ENCODE results near the gene CNOT4.

CNOT4 gene, protein sequence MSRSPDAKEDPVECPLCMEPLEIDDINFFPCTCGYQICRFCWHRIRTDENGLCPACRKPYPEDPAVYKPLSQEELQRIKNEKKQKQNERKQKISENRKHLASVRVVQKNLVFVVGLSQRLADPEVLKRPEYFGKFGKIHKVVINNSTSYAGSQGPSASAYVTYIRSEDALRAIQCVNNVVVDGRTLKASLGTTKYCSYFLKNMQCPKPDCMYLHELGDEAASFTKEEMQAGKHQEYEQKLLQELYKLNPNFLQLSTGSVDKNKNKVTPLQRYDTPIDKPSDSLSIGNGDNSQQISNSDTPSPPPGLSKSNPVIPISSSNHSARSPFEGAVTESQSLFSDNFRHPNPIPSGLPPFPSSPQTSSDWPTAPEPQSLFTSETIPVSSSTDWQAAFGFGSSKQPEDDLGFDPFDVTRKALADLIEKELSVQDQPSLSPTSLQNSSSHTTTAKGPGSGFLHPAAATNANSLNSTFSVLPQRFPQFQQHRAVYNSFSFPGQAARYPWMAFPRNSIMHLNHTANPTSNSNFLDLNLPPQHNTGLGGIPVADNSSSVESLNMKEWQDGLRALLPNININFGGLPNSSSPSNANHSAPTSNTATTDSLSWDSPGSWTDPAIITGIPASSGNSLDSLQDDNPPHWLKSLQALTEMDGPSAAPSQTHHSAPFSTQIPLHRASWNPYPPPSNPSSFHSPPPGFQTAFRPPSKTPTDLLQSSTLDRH

DNA sequence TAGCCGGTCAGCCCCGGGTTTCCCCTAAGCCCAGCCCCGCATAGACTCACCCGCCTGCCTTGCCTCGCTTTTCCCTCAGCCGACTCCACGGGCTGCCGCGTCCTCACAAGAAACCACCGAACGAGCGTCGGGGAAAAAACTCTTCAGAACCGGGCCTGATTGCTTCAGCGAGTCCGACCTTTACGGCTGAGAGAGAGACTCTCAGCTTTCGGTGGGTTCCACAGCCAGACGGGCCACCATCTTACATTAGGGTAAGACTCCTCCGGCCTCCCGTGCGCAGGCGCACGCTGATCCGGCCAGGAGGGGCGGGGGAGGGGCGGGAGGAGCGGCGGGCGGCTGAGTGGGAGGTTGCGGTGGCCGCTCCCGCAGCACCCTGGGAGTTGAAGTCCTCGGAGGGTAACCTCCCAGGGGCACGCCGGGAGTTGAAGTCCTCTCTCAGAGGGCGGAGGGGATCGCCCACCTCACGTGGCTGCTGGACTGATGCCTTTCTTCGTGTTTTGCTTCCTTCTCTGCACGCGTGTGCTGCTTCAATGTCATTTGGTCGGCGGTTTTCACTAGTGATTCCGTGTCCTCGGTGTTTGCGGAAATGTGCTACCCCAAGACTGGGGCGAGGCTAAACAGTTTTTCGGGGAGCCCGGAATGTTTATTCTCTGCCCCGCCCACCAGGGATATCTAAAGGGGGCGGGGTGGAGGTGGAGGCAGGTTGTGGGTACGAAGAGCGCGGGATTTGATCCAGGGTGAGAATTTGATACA lies at the start of gene CNOT4:
TSS of gene CNOT4 (minus strand) at position 264 of the 753 bp plus-strand sequence. CDS start 71,771 bp downstream, outside the sequence.
- DNase-seq = peak; percentile 90

DNA sequence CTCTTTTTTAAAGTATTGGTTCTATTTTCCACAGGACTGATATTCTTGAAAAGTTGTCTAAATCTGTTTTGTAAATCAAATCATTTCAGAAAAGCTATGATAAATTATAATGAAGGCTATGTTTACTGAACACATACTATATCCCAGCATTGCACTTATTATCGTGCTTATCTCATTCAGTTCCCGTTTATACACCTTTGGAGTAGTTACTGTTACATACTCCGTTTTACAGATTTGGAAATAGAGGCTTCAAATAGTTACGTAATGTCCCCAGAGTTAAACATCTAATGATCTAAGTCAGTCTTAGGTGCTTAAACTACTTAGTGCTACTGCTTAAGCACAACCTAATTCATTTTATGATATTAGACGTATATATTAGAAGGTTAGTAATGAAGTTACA lies 49.0 kb upstream of the CNOT4 start:
- no peak for DNase-seq

DNA sequence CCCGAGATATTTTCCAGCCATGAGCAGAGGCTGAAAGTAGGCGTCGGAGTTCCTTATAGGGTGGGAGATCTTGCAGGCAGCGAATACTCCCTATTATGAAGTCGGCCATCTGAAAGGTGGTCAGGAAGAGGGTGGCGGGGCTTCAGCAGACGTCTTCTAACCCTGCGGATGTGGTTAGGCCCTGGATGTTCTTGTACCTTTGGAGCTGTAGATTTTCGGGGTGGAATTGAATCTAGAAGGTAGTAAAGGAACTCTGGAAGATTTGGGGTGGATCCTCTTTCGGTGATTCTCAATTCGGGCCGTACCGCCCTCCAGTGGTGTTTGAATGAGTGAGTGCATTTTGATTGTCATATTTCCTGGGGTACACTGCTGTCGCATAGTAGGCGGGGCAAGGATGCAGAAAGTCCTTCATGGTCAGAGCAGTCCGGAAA lies 48.5 kb upstream of the CNOT4 start:
- peak; percentile 8 for DNase-seq

DNA sequence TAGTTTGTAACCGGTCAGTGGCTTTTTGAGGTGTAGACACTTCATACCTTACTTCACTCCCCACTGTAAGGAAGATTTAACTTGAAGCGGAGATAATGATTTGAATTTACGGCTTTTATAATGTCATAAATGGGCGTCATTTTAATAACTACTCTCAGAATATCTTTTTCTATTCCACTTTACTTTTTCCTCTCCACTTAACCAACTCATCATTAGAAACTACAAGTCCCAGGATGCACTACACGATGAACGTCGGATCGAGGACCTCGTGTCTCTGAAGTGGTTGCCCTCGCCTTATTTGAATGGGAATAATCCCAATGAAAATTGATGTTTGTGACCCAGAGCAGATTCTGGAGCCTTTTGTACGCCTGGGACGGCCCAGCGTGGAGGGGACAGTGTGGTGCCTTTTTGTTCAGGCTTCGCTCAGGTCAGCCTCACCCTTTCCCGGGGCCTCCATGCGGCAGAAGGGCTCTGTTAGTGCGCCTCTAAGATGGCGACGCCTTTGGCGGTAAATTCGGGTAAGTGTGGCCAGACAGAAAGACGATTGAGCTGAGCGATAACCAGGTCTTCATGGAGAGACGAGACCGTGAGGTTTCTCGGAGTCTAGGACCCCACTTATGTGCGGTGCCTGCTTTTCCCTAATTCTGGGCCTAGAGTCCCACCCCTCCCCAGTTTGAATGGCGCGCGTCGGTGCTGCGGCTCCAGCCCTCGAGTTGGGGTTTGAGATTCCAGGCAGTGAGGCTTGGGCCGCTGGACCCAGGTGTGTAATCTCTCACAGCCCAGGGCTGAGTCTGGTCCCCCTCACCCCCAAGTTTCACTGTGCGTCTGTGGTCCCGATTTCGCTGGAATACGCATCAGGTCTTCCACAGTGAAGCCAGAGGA lies 47.8 kb upstream of the CNOT4 start, which contains the start of gene NUP205:
TSS of gene NUP205 (plus strand) at position 463 of the 882 bp plus-strand sequence. CDS start at position 491, 28 bp downstream.
- DNase-seq = peak; percentile 43

DNA sequence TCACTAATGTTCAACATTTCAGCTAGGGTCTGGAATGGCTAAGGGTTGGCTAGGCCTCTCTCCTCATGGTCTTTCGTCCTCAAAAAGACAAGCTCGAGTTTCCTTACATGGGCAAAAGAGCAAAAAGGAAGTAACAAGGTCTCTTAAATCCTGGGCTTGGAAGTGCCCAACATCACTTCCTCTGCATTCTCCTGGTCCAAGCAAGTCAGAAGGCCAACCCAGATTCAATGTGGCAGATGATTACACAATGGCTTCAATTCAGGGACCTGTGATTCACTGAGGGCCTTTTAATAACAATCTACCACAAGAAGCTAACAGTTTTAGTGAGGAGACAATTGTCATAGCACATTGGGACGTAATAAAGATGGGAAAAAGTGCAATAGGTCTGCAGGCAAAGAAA lies 43.4 kb upstream of the CNOT4 start:
- no peak for DNase-seq

DNA sequence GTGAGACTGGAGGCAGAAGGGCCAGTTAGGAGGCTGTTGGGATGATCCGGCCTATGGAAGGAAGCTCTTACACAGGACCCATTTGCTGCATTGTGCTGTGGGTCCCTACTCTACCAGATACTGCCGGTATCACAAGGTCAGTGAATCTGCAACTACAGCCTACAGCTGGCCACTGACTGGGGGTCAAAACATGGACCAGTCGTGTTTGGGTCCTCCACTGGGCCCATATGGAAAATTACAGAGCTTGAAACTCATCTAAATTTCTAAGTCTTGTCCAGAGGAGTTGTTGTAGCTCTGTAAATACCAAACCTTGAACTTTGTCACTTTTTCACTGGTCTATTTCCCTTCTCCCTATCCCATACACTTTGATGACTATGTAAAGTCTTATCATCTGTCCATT lies 42.2 kb upstream of the CNOT4 start:
- no peak for DNase-seq

DNA sequence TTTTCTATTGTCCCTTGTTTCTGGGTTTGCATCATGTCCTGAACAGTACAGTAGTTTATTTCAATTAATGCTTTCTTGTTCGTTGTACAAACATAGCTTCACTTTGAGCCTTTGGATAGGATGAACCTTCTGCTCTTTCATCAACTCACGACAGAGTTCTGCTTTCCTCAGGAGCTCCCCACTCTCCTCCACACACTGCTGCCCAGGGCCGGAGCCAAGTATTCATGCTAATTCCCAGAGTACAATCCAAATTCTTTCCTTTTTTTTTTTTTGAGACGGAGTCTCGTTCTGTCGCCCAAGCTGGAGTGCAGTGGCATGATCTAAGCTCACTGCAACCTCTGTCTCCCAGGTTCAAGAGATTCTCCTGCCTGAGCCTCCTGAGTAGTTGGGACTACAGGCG lies 40.3 kb upstream of the CNOT4 start:
- no peak for DNase-seq

DNA sequence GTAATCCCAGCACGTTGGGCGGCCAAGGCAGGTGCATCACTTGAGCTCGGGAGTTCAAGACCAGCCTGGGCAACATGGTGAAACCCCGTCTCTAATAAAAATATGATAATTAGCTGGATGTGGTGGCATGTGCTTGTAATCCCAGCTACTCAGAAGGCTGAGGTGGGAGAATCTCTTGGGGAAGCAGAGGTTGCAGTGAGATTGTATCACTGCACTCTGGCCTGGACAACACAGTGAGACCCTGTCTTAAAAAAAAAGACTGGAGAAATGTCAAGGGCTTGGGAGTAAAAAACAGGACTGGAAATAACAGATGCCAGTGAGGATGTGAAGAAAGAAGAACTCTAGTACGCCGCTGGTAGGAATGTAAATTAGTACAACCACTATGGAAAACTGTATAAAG lies 31.1 kb upstream of the CNOT4 start:
- no peak for DNase-seq

DNA sequence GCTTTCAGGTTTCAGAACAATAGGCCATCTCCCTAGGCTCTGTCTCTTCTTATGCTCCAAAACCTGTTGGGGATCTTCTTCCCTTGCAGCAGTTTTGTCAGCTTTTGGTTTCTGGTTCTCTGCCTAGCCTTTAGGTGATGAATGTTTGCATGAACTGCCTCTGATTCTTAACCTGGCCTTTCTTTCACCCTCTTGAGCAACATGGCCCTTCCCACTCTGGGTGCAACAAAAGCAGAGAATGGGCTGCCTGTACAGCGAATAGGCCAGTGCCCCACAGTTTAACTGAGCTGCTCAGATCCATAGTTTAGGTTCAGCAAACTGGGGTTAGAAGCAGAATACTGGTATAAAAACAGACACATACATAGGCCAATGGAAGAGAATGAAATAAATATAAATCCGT lies 29.7 kb upstream of the CNOT4 start:
- no peak for DNase-seq

DNA sequence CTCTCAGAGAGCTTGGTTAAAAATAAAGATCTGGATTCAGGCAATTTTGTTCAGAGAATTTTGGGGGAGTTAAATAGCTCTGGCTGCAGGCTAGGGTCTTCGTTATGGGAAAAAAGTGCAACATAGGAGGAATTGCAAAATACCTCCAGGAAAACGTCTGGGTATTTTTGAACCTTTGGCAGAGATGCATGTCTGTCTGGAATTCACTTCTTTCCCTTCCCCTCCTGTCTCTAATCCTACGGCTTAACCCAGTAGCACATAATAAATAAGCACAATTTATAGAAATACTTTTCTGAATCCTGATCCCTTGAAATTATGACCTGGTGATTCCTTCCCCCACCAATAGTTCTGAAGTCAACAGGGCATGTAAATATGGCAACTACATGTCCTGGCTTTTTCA lies 28.5 kb upstream of the CNOT4 start:
- no peak for DNase-seq

DNA sequence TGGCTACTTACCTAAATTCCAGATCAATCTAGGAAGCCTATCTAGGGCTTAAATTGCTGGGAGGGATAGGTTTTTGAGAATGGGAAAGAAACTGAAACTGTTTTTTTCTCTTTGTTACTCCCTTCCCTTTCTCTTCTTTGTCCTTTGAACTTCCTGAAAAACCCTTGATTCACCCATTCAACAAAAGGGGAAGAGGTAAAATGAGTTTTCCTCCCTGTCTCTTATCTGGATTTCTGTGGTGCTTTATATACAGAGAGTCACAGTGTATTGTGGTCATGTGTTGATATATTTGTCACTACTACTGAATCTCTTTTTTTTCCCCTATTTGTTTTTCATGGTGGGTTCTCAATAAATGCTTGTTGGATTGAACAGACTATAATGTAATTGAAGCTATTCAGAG lies 28.0 kb upstream of the CNOT4 start:
- DNase-seq = no peak

DNA sequence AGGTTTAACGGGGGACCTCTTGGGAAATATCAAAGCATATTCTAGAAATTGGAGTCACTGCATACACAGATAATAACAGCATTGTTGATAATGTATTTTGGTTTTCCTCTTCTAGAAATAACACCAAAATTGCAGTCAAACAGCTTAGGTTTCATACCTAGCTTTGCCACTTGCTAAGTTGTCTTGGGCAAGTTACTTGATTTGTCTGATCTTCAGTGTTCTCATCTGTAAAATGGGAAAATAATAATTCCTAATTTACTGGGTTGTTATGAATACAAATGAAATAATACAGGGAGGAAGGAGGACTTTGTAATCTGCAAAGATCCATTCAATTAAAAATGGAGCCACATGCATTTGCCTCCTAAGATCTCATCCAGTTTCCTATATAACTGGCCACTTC lies 27.6 kb upstream of the CNOT4 start:
- no peak for DNase-seq

DNA sequence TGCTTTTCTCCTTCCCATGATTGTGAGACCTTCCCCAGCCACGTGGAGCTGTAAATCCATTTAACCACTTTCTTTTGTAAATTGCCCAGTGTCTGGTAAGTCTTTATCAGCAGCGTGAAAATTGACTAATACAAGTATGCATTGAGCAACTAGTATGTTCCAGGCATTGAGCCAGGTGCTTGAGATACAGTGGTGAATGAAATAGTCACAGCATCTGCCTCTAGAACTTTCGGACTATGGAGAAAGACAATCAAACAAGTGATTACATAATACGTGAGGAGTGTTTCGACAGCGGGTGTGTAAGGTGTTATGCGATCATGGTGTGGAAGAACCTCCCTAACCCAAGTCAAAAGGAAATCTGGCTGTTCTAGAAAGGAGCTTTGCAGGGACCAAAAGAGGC lies 26.2 kb upstream of the CNOT4 start:
- DNase-seq = no peak

DNA sequence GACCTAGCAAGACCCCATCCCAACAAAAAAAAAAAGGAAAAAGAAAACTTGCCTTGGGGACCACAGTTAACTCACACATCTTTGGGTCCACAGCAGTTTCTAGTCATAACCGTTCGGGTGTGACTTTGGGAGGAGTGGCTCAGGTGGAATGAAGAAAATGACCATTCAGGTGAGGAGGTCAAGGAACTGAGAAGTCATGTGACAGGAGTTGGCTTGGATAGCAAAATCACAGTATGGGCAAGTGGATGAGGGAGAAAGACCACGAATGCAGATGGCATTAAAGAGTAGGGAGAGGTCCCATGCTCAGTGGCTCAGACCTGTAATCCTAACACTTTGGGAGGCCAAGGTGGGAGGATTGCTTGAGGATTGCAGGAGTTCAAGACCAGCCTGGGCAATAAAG lies 17.1 kb upstream of the CNOT4 start:
- no peak for DNase-seq

DNA sequence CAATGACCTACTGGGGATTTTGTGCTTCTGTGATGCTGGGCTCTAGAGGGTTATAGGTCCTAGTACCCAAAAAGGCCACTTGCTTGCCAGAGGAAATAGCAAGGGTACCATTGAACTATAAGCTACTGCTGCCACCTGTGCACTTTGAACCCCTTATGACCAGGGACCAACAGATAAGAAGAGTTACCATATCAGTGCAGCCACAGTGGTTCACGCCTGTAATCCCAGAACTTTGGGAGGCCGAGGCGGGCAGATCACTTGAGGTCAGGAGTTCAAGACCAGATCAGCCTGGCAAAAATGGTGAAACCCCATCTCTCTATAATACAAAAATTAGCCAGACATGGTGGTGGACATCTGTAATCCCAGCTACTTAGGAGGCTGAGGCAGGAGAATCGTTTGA lies 15.5 kb upstream of the CNOT4 start:
- DNase-seq = no peak

DNA sequence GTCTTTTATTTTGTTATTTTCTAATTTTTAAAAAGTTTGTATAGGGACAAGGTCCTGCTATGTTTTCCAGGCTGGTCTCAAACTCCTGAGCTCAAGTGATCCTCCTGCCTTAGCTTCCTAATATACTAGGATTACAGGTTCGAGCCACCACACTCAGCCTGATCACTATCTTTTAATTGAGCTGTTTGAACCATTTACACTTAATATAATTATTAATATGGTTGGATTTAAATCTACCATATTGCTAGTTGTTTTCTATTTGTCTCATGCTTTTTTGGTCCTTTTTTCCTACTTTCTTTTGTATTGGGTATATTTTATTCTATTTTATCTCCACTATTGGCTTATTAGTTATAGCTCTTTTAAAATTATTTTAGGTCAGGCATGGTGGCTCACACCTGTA lies 13.2 kb upstream of the CNOT4 start:
- DNase-seq = no peak

DNA sequence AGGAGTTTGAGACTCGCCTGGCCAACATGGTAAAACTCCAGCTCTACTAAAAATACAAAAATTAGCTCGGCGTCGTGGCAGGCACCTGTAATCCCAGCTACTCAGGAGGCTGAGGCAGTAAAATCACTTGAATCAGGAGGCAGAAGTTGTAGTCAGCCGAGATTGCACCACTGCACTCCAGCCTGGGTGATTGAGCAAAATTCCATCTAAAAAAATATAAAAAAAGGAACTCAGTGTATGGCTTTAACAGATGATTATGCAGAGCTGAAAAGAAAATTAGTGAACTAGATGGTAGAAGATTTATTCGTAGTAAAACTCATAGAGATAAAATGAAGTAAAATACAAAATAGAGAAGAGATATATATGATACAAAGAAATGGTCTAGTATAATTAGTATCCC lies 12.6 kb upstream of the CNOT4 start:
- DNase-seq = no peak

DNA sequence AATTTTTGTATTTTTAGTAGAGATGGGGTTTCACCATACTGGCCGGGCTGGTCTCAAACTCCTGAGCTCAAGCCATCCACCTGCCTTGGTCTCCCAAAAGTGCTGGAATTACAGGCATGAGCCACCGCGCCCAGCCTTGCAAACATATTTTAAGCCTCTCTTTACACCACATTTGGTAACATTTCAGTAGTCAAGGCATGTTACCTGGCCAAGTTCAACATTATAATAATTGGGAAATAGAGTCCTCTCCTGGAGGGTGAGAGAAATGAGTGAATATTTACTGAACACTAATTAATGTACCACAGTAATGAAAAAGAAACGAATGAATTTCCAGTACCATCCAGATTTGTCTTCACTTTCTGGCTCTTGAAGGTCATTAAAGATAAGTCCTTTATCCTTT lies 10.0 kb upstream of the CNOT4 start:
- no peak for DNase-seq

DNA sequence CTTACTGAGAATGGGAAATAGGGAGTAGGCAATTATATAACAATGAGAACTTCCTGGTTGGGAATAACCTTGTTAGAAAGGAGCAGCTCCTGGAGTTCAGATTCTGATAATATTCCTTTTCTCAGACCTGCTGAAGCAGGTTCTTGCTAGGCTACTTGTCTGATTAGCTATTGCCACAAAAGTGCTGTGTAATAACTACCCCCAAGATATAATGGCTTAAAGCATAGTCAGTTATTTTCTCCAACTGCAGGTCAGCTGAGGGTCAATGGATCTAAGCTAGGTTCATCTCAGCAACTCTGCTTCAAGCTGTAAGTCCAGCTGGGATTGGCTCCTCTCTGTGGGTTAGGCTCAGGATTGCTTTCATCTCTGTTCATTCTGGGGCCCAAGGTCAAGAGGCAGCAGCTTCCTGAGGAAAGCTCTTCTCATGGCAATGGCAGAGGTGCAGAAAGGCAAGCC lies 9.4 kb upstream of the CNOT4 start:
- DNase-seq = no peak

DNA sequence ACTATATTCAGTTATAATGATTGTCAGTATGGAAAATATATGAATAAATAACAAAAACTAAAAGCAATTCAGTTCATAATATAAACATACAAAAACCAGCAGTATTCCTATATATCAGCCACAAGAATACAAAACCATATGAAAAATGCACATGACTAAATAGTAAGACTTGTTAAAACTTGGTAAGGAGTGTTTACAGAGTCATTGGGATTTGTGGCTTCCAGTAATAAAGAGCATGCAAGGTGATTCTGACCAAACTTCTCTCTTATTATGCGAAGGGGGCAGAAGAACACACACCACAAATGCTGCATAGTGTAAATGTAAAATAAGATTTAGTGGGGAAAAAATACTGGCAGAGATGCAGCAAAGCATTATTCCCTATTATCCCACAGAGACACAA lies 8.8 kb upstream of the CNOT4 start:
- DNase-seq = no peak

DNA sequence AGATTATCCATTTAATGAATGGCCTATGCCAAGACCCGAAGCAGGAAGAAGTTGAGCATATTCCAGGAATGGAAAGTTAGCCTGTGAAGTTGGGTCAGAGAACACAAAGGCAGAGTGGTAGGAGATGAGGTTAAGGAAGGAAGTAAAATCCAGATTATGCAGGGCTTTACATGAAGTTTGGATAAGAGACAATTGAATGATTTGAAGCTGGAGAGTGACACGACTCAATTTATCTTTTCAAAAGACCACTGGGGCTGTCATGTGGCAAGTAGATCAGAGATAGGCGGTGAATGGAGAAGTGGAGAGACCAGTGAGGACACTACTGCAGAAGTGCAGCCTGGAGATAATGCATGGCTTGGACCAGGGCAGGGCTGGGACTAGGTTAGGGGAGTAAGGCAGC lies 7.2 kb upstream of the CNOT4 start:
- no peak for DNase-seq

DNA sequence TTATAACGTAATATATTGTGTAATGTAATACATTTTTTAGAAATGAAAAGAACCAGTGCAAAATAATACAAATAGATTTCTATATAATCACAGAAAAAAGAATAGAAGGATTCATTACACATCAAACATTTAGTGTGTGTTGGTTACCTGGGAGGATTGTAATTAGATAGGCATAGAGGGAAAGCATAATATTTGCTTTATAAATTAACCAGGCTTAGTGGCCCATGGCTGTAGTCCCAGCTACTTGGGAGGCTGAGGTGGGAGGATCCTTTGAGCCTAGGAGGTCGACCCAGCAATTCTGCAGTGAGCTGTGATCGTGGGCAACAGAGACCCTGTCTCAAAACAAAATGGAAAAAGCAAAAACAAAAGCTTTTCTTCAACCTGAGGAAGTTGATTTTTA lies 5.0 kb upstream of the CNOT4 start:
- no peak for DNase-seq

All from NCI-H510A (cell line).